ENCODE results near the gene ECT2L. TPM values are rescaled to one million over a fixed set of nuclear protein-coding genes. Genes with fewer than 3 reads are reported as not detected.

ECT2L gene
- total and polyA plus RNA-seq, 2 of the 13 experiments (the other 11 are each of a cell fraction or from before 2014, with no cell fraction given) = 0.12 TPM; not detected in 1

- H3K9me3 ChIP-seq (ENCODE audit: low read length) = no peaks in the 10 kb centered on the region
- peak overlapping the region; percentile 49 for H2AFZ ChIP-seq (ENCODE audit: low read length)
- H3K79me2 ChIP-seq (ENCODE audit: insufficient read depth, low read length) = no peaks in the 10 kb centered on the region
- 3% methylated on average over 5 of the region's 5 CpGs for WGBS (ENCODE audit: low lambda C conversion rate)
- H3K27ac ChIP-seq (ENCODE audit: extremely low read length, insufficient read depth, low read length) = peak overlapping the region; percentile 51
- H3K27me3 ChIP-seq (ENCODE audit: control insufficient read depth in 1 of 2, insufficient read depth in 2 of 2, low read length in 2 of 2) = no peaks in the 10 kb centered on the region; a peak in 1 of 5 replicates
- H4K20me1 ChIP-seq (ENCODE audit: insufficient read depth, low read length) = no peaks in the 10 kb centered on the region
- ChIA-PET POLR2A (interaction anchor here (0.9 to 1.3 kb wide), 3 partner anchors 41 to 560 kb away, joined by 3 to 5 read pairs (median 3); partner anchors contain the start of gene CITED2), CTCF (ENCODE audit: low intra/inter-chr PET ratio, low total read pairs) (no interaction called here)
- peaks cover 52% of the 10 kb centered on the region for H3K4me1 ChIP-seq (ENCODE audit: insufficient read depth, low read length)
- H3K4me3 ChIP-seq (replicated peaks in 1 of 3; ENCODE audit: insufficient read depth in 1 of 3, low read depth in 2 of 3, low read length in 3 of 3) = peak overlapping the region in 2 of 3 experiments; percentile 9 to 18; a peak in 2 of 6 replicates
- DNase-seq (ENCODE audit: low spot score) (peak; percentile 93), ATAC-seq (peak; percentile 95), FAIRE-seq (peak; percentile 87)
- H3K36me3 ChIP-seq (replicated peaks in 1 of 2; ENCODE audit: control insufficient read depth in 1 of 2, insufficient read depth in 2 of 2, low read length in 2 of 2) = no peaks in the 10 kb centered on the region
- BruUV-seq (replicated peaks) = no TSS peak
- in situ Hi-C loops (cut with HindIII; ENCODE audit: extremely low pct_ligation_motif_present, low pct_unique_long_range_greater_than_20kb) (loop anchor here (10.0 kb wide), 1 partner anchor 550 kb away; no protein-coding TSS in a partner anchor), intact Hi-C loops (cut with micrococcal nuclease; ENCODE audit: unreplicated experiment) (no loop called here)
- peak overlapping the region; percentile 45; the same call in 1 of the 2 replicates for H3K9ac ChIP-seq (ENCODE audit: insufficient read depth, low read depth, low read length)
- H3K4me2 ChIP-seq (ENCODE audit: low read depth, low read length) = peak overlapping the region; percentile 55
- TF ChIP-seq ZNF605 (CRISPR knock-in tag; IDR thresholded peaks at IDR 0.05) = no peak
- TF ChIP-seq ZNF17 (CRISPR knock-in tag; IDR thresholded peaks at IDR 0.05) = no peak
- TF ChIP-seq KLF15 (CRISPR knock-in tag; IDR thresholded peaks at IDR 0.05; ENCODE audit: borderline replicate concordance) = no peak
- no peak for TF ChIP-seq REXO4 (CRISPR knock-in tag; IDR thresholded peaks at IDR 0.05; ENCODE audit: borderline replicate concordance)
- TF ChIP-seq UBTF (CRISPR knock-in tag; IDR thresholded peaks at IDR 0.05) = no peak
- TF ChIP-seq ZFP1 (CRISPR knock-in tag; IDR thresholded peaks at IDR 0.05) = no peak
- TF ChIP-seq ZNF24 (IDR thresholded peaks at IDR 0.05) = no peak
- no peak for TF ChIP-seq MAX (IDR thresholded peaks at IDR 0.05)
- no peak for TF ChIP-seq U2AF2 (IDR thresholded peaks at IDR 0.05; ENCODE audit: low read depth, low read length)
- TF ChIP-seq ZNF232 (CRISPR knock-in tag; IDR thresholded peaks at IDR 0.05; ENCODE audit: borderline replicate concordance) = no peak
- TF ChIP-seq PTBP1 (IDR thresholded peaks at IDR 0.05; ENCODE audit: low read depth, low read length, poor library complexity, severe bottlenecking) = no peak
- TF ChIP-seq ZSCAN29 (CRISPR knock-in tag; conservative IDR thresholded peaks at IDR 0.05) = no peak; the same call in 1 of the 2 replicates
- no peak for TF ChIP-seq ZNF44 (CRISPR knock-in tag; IDR thresholded peaks at IDR 0.05)
- no peak for TF ChIP-seq ZNF639 (CRISPR knock-in tag; conservative IDR thresholded peaks at IDR 0.05)
- TF ChIP-seq ZNF503 (CRISPR knock-in tag; IDR thresholded peaks at IDR 0.05) = peak; percentile 84; the same call in 1 of the 2 replicates
- TF ChIP-seq SOX6 (IDR thresholded peaks at IDR 0.05) = no peak
- peak; percentile 93 for TF ChIP-seq SOX6 (CRISPR knock-in tag; IDR thresholded peaks at IDR 0.05)
- no peak for TF ChIP-seq ZNF326 (CRISPR knock-in tag; IDR thresholded peaks at IDR 0.05; ENCODE audit: borderline replicate concordance)
- no peak for TF ChIP-seq PREB (CRISPR knock-in tag; IDR thresholded peaks at IDR 0.05)
These were observed 18.4 kb downstream of the ECT2L start for GRCh38 chr6:138814179-138814834.
